K562 (cell line): ENCODE data around the gene BAIAP3. TPM values are rescaled to one million over a fixed set of nuclear protein-coding genes. Genes with fewer than 3 reads are reported as not detected.

Experiments used
- ARID4B ChIP-seq: sonication (generic); formaldehyde crosslinking; IDR thresholded peaks from 2 replicates; pipeline ENCODE4 v1.8.0; 2022; ENCODE audit warnings: mild to moderate bottlenecking, missing genetic modification reagents
- CLOCK ChIP-seq: fragments of 250-450 bp; sonication (Bioruptor Pico); IDR thresholded peaks from 2 replicates; pipeline ENCODE4 v1.4.0; 2020; ENCODE audit warnings: mild to moderate bottlenecking, moderate library complexity, borderline replicate concordance
- GATAD2B ChIP-seq: fragments of 450-650 bp; IDR thresholded peaks from 2 replicates; pipeline ENCODE4 v1.6.1; 2017; ENCODE audit warnings: mild to moderate bottlenecking, borderline replicate concordance
- polyA plus RNA-seq, 8 experiments: library from polyadenylated mRNA; depleted of rRNA in 4 of 8; stranded (reverse) in 5 of 8; unstranded in 3 of 8; fragments of >200 nt; fragmentation: Nextera tagmentation in 2 of 8; fragmentation: Illumina TruSeq in 1 of 8; extraction: Ambion mirVana in 2 of 8; extraction: Trizol in 1 of 8; gene quantifications; 2 replicates each; pipeline versions ENCODE4 v1.2.1 to v1.2.3, GENCODE V29; 2011 to 2014; ENCODE audit warnings: inconsistent platforms in 1 of 8, missing spikeins in 1 of 8
- total RNA-seq, 7 experiments: library from RNA; depleted of rRNA in 6 of 7; stranded (reverse); fragments of >200 nt in 6 of 7; fragmentation: Illumina TruSeq in 2 of 7; extraction: Trizol in 2 of 7; gene quantifications; 2 replicates each; pipeline versions ENCODE4 v1.2.1 to v1.2.3, GENCODE V29; 2011 to 2021; ENCODE audit warnings: low replicate concordance in 1 of 7
- TF ChIP-seq, protein P1 (sequence below): fragments of 450-650 bp; formaldehyde crosslinking; IDR thresholded peaks from 2 replicates; pipeline ENCODE4 v1.4.0; 2020; ENCODE audit warnings: mild to moderate bottlenecking, moderate library complexity

Gene BAIAP3
- total and polyA plus RNA-seq, 9 of the 15 experiments (the other 6 are each of a cell fraction or from before 2014, with no cell fraction given) = 0.03 to 4.5 (median 0.57) TPM; not detected in 1

GRCh38 chr16:1305823-1306222 is 27.6 kb upstream of the BAIAP3 start (continued):
- TF ChIP-seq, protein P1, sequence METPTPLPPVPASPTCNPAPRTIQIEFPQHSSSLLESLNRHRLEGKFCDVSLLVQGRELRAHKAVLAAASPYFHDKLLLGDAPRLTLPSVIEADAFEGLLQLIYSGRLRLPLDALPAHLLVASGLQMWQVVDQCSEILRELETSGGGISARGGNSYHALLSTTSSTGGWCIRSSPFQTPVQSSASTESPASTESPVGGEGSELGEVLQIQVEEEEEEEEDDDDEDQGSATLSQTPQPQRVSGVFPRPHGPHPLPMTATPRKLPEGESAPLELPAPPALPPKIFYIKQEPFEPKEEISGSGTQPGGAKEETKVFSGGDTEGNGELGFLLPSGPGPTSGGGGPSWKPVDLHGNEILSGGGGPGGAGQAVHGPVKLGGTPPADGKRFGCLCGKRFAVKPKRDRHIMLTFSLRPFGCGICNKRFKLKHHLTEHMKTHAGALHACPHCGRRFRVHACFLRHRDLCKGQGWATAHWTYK (CRISPR knock-in tag) = no peak
- no peak for TF ChIP-seq CLOCK (CRISPR knock-in tag)
- no peak for TF ChIP-seq GATAD2B
- TF ChIP-seq ARID4B = no peak
